SK-N-SH (cell line): Measurements from ENCODE around the gene TBC1D9B.

Source experiments
- EZH2phosphoT487 ChIP-seq: fragments of 200-600 bp; sonication (generic); IDR thresholded peaks from 2 replicates; pipeline ENCODE4 v1.6.1; 2017; ENCODE audit warnings: low read depth, mixed run types, mild to moderate bottlenecking, antibody characterized with exemption, moderate library complexity, borderline replicate concordance
- TF ChIP-seq, protein P1 (sequence below): fragments of 150-350 bp; IDR thresholded peaks from 2 replicates; pipeline ENCODE4 v1.6.1; 2017; ENCODE audit warnings: antibody characterized with exemption, low read length, low read depth, borderline replicate concordance

DNA sequence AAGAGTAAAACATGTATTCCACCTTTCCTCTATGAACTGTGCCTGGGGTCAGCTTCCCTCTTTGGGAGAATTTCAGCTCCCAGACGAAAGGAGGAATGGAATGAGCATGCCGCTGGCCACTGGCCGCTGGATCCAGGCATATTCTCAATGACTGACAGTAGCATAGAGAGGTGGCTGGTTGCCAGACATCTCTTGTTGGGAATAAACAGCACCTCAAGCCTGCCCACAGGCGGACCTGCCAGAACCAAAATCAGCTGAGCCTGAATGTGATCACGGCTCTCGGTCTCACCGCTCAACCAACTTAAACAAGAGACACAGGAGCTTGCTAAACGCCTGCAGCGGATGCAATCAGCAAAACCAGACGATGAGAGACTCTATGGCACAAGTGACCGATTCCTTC lies 20.6 kb downstream of the TBC1D9B start:
- TF ChIP-seq EZH2phosphoT487, result no peak
- TF ChIP-seq, protein P1, sequence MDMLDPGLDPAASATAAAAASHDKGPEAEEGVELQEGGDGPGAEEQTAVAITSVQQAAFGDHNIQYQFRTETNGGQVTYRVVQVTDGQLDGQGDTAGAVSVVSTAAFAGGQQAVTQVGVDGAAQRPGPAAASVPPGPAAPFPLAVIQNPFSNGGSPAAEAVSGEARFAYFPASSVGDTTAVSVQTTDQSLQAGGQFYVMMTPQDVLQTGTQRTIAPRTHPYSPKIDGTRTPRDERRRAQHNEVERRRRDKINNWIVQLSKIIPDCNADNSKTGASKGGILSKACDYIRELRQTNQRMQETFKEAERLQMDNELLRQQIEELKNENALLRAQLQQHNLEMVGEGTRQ, result no peak
